OCI-LY1 (cell line): ENCODE measurements around the gene SLC35F3.

Experiments
- H2AFZ ChIP-seq: fragments of 200-600 bp; sonication (generic), shearing (Covaris generic); 2 replicates; pipeline ENCODE4 v1.6.0; 2014; ENCODE audit warnings: antibody characterized with exemption, mild to moderate bottlenecking, low read length
- H3F3A ChIP-seq: fragments of 200-600 bp; sonication (generic), shearing (Covaris generic); 2 replicates; pipeline ENCODE4 v1.6.0; 2014; ENCODE audit warnings: mild to moderate bottlenecking, antibody characterized with exemption, low read length, moderate library complexity; ENCODE audit not compliant: insufficient read depth
- H3K27ac ChIP-seq: fragments of 200-600 bp; sonication (generic); 2 replicates; pipeline ENCODE4 v1.5.1; 2014; ENCODE audit warnings: low read length, mixed run types, mild to moderate bottlenecking, low read depth; ENCODE audit not compliant: poor library complexity, severe bottlenecking
- H3K27me3 ChIP-seq: fragments of 200-600 bp; sonication (generic); 2 replicates; pipeline ENCODE4 v1.6.0; 2014; ENCODE audit warnings: antibody characterized with exemption, mild to moderate bottlenecking, low read length, moderate library complexity; ENCODE audit not compliant: insufficient read depth
- H3K36me3 ChIP-seq: fragments of 200-600 bp; sonication (generic); 2 replicates; pipeline ENCODE4 v1.6.1; 2014; ENCODE audit warnings: mild to moderate bottlenecking, antibody characterized with exemption, low read length, moderate library complexity, mixed read lengths; ENCODE audit not compliant: insufficient read depth
- H3K4me1 ChIP-seq: fragments of 200-600 bp; sonication (generic); 2 replicates; pipeline ENCODE4 v1.5.1; 2014; ENCODE audit warnings: mild to moderate bottlenecking, low read length, moderate library complexity; ENCODE audit not compliant: insufficient read depth, severe bottlenecking
- H3K4me2 ChIP-seq: fragments of 200-600 bp; sonication (generic), shearing (Covaris generic); 2 replicates; pipeline ENCODE4 v1.6.1; 2014; ENCODE audit warnings: low read length
- H3K4me3 ChIP-seq: fragments of 200-600 bp; sonication (generic); 2 replicates; pipeline ENCODE4 v1.5.1; 2014; ENCODE audit warnings: low read length, low read depth, mild to moderate bottlenecking, mixed read lengths; ENCODE audit not compliant: poor library complexity, severe bottlenecking
- H3K79me2 ChIP-seq: fragments of 200-600 bp; shearing (Covaris generic); 2 replicates; pipeline ENCODE4 v1.6.1; 2016; ENCODE audit warnings: mixed run types, low read length, mixed read lengths; ENCODE audit not compliant: insufficient read depth
- H3K9ac ChIP-seq: fragments of 200-600 bp; sonication (generic), shearing (Covaris generic); 2 replicates; pipeline ENCODE4 v1.6.1; 2014; ENCODE audit warnings: mild to moderate bottlenecking, low read length, mixed read lengths
- H3K9me2 ChIP-seq: fragments of 200-600 bp; sonication (generic), shearing (Covaris generic); 2 replicates; pipeline ENCODE4 v1.6.1; 2014; ENCODE audit warnings: low read depth, mild to moderate bottlenecking, low read length, mixed read lengths
- H3K9me3 ChIP-seq: fragments of 200-600 bp; shearing (Covaris generic); 2 replicates; pipeline ENCODE4 v1.6.1; 2014; ENCODE audit warnings: low read length, mixed read lengths
- H4K20me1 ChIP-seq: fragments of 200-600 bp; sonication (generic), shearing (Covaris generic); 2 replicates; pipeline ENCODE4 v1.6.0; 2016; ENCODE audit warnings: mild to moderate bottlenecking, low read length; ENCODE audit not compliant: insufficient read depth
- EZH2 ChIP-seq: fragments of 200-600 bp; sonication (generic), shearing (Covaris generic); IDR thresholded peaks from 2 replicates; pipeline ENCODE4 v1.8.0; 2017; ENCODE audit warnings: borderline replicate concordance, mixed run types, mild to moderate bottlenecking, antibody characterized with exemption, low read length, moderate library complexity, mixed read lengths
- TF ChIP-seq, protein P1 (sequence below): fragments of 200-600 bp; sonication (generic), shearing (Covaris generic); IDR thresholded peaks from 2 replicates; pipeline ENCODE4 v1.5.1; 2017; ENCODE audit warnings: mild to moderate bottlenecking, antibody characterized with exemption, low read length, moderate library complexity, mixed read lengths

Gene SLC35F3

DNA sequence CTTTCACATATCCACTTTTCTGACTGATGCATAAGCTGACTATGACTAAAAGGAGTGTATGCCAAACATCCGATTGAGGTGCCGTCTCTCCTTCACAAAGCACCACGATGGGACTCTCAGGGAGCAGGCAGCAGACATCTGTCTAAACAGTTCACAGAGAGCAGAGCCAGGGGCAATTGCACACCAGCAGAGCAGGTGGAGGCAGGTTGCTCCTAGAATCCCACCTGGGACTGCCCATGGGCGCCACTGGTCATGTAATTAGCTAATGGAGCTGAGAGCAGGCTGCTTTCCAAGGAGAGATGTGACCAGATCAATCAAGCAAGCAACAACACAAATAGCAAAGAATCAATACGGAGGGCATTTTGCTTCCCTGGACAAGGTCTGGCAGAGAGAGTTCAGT, 438.3 kb downstream of the SLC35F3 start:
- no peaks in the 10 kb centered on the region for H4K20me1 ChIP-seq
- H3K36me3 ChIP-seq: no peaks in the 10 kb centered on the region; the same call in 1 of the 2 replicates
- H3K27ac ChIP-seq: no peak overlapping the region
- H3F3A ChIP-seq: no peaks in the 10 kb centered on the region
- H3K9me2 ChIP-seq: no peaks in the 10 kb centered on the region
- no peak overlapping the region for H3K4me2 ChIP-seq
- no peaks in the 10 kb centered on the region for H3K79me2 ChIP-seq
- no peak overlapping the region for H2AFZ ChIP-seq
- no peaks in the 10 kb centered on the region for H3K27me3 ChIP-seq
- H3K4me1 ChIP-seq: no peaks in the 10 kb centered on the region
- H3K9me3 ChIP-seq: peaks cover 8% of the 10 kb centered on the region; the same call in 1 of the 2 replicates
- no peak overlapping the region for H3K9ac ChIP-seq
- TF ChIP-seq, protein P1, sequence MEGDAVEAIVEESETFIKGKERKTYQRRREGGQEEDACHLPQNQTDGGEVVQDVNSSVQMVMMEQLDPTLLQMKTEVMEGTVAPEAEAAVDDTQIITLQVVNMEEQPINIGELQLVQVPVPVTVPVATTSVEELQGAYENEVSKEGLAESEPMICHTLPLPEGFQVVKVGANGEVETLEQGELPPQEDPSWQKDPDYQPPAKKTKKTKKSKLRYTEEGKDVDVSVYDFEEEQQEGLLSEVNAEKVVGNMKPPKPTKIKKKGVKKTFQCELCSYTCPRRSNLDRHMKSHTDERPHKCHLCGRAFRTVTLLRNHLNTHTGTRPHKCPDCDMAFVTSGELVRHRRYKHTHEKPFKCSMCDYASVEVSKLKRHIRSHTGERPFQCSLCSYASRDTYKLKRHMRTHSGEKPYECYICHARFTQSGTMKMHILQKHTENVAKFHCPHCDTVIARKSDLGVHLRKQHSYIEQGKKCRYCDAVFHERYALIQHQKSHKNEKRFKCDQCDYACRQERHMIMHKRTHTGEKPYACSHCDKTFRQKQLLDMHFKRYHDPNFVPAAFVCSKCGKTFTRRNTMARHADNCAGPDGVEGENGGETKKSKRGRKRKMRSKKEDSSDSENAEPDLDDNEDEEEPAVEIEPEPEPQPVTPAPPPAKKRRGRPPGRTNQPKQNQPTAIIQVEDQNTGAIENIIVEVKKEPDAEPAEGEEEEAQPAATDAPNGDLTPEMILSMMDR: no peak
- TF ChIP-seq EZH2: no peak
- no peak overlapping the region for H3K4me3 ChIP-seq

DNA sequence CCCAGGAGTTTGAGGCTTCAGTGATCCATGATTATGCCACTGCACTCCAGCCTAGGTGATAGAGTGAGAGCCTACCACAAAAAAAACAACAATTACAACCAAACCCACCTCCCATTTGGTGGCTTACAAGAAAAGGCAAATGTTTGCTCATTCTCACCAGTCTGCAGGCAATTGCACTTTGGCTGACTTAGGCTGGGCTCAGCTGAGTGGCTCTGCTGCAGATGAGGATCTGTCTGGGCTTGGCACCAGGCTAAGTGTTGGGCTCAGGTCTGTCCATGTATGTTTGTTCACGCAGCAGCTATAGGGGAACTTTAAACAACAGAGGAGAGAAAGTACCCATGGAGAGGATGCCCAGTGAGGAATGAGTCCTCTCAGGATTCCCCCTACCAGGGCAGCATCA, 440.8 kb downstream of the SLC35F3 start:
- Histone ChIP-seq H3F3A (no peaks in the 10 kb centered on the region), H3K79me2 (no peaks in the 10 kb centered on the region), H3K9me3 (no peaks in the 10 kb centered on the region), H3K9ac (no peak overlapping the region), H3K36me3 (no peaks in the 10 kb centered on the region; the same call in 1 of the 2 replicates), H4K20me1 (no peaks in the 10 kb centered on the region), H3K4me2 (no peak overlapping the region), H3K4me1 (no peaks in the 10 kb centered on the region), H2AFZ (no peak overlapping the region), H3K27ac (no peak overlapping the region), H3K27me3 (no peaks in the 10 kb centered on the region), H3K9me2 (no peaks in the 10 kb centered on the region), H3K4me3 (no peak overlapping the region)
- no peak for TF ChIP-seq EZH2
- TF ChIP-seq, protein P1: no peak

DNA sequence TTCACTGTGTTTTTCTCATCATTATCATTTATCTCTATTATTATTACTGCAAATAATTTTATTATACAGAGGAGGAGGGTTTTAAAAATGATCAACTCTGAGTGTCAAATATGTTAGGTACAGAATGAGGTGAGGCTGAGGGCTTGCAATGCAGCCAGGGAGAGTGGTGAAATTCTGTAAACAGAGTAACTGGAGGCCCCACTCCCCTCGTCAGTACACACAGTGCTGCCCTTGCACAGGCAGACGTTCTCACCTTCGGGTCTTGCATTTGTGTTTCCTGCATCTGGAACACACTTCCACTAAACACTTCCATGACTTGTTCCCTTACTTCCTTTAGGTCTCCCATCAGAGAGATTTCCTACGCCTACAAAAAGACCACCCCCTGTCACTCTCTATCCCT, 444.5 kb downstream of the SLC35F3 start:
- no peaks in the 10 kb centered on the region for H3K79me2 ChIP-seq
- H2AFZ ChIP-seq: no peak overlapping the region
- no peak overlapping the region for H3K4me2 ChIP-seq
- H3K27ac ChIP-seq: no peak overlapping the region
- H3K4me1 ChIP-seq: no peaks in the 10 kb centered on the region
- no peaks in the 10 kb centered on the region for H4K20me1 ChIP-seq
- H3K9ac ChIP-seq: no peak overlapping the region
- TF ChIP-seq, protein P1: no peak
- TF ChIP-seq EZH2: no peak
- H3F3A ChIP-seq: no peaks in the 10 kb centered on the region
- H3K36me3 ChIP-seq: no peaks in the 10 kb centered on the region; the same call in 1 of the 2 replicates
- H3K9me3 ChIP-seq: no peaks in the 10 kb centered on the region
- H3K27me3 ChIP-seq: no peaks in the 10 kb centered on the region
- H3K9me2 ChIP-seq: no peaks in the 10 kb centered on the region; the same call in 1 of the 2 replicates
- H3K4me3 ChIP-seq: no peak overlapping the region
